ENCODE data around the gene SAP25. TPM values are rescaled to one million over a fixed set of nuclear protein-coding genes. Genes with fewer than 3 reads are reported as not detected.

The SAP25 gene
- total RNA-seq, 1 donor from 2014 or later = not detected

DNA sequence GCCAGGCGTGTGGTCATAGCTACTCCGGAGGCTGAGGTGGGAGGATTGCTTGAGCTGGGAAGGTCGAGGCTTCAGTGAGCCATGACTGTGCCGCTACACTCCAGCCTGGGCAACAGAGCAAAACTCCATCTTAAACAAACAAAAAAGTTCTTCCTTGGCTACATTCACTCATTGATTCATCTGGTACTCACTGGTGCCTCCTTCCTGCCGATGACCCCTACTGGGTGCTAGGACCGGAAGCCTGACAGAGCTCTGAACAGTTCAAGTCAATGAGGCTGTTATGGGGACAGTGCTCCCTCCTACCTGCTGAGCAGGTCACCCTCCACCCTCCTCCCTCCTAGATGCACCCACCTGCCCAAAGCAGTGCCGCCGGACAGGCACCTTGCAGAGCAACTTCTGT is 33.4 kb upstream of the SAP25 start:
- Histone ChIP-seq H3K27me3 (ENCODE audit: control insufficient read depth in 3 of 3, insufficient read depth in 3 of 3, low read length in 3 of 3) (peaks cover 0 to 15% (median 12%) of the 10 kb centered on the region in 3 donors), H3K4me1 (ENCODE audit: control insufficient read depth in 3 of 3, insufficient read depth in 3 of 3, low read length in 3 of 3) (peaks cover 6 to 19% (median 16%) of the 10 kb centered on the region in 3 donors), H3K27ac (ENCODE audit: low read depth, low read length) (no peak overlapping the region), H3K9me3 (ENCODE audit: control insufficient read depth in 3 of 3, low read length in 3 of 3) (no peaks in the 10 kb centered on the region), H3K4me3 (ENCODE audit: low read length in 3 of 3) (no peak overlapping the region), H3K36me3 (ENCODE audit: control insufficient read depth in 3 of 3, insufficient read depth in 3 of 3, low read length in 3 of 3) (peaks cover 0 to 4% (median 0%) of the 10 kb centered on the region in 3 donors), H3K9ac (ENCODE audit: low read depth in 1 of 3, low read length in 3 of 3) (no peak overlapping the region)

DNA sequence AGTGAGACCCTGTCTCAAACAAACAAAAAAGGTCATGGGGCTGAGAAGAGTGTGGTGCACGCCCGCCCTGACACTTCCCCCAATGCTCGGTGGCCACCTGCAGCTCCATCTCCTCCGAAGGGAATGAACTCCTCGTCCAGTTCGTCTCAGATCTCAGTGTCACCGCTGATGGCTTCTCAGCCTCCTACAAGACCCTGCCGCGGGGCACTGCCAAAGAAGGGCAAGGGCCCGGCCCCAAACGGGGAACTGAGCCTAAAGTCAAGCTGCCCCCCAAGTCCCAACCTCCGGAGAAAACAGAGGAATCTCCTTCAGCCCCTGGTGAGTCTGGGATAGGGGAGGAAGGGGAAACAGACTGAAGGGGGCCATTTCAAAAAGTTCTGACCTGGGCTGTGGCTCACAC is 32.6 kb upstream of the SAP25 start:
- Histone ChIP-seq H3K9ac (ENCODE audit: low read depth in 1 of 3, low read length in 3 of 3) (no peak overlapping the region), H3K27ac (ENCODE audit: low read depth, low read length) (no peak overlapping the region), H3K4me3 (ENCODE audit: low read length in 3 of 3) (no peak overlapping the region)

DNA sequence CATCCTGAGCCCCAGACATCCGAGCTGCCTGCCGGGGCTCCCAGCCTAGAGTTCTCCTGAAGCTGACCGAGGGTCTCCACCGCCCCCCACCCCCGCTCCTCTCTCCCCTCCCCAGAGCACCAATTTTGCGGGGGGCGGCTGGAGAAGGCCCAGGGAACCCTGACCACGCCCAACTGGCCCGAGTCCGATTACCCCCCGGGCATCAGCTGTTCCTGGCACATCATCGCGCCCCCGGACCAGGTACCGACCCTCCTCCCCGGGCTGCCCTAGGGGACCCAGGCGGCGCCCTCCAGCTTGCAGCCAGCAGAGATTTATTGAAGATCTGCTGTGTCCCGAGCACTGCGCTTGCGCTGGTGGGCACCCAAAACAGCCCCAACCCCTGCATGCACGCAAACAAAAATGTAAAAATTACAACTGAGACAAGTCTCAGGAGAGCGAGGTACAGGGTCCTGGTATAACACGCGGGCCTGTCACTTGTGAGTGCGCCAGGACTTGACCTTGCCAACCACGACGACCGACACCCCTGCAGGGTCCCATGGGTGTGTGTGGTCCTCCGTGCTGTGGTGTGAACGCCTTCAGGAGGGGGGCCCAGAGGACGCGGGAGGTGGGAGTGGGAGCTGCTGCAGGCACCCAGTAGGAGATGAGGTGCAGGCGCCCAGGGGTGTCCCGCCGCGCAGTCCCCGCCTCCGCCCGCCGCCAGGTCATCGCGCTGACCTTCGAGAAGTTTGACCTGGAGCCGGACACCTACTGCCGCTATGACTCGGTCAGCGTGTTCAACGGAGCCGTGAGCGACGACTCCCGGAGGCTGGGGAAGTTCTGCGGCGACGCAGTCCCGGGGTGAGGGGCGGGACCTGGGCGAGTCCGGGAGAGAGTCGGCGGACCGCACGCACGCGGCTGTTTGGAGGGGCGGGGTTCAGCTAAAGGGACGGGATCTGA is 31.5 kb upstream of the SAP25 start:
- no peaks in the 10 kb centered on the region for H3K9me3 ChIP-seq (ENCODE audit: control insufficient read depth in 3 of 3, low read length in 3 of 3)
- H3K27ac ChIP-seq (ENCODE audit: low read depth, low read length) = no peak overlapping the region
- H3K9ac ChIP-seq (ENCODE audit: low read depth in 1 of 3, low read length in 3 of 3) = peak overlapping the region in 2 of 3 donors; percentile 50 to 60
- peaks cover 6 to 19% (median 16%) of the 10 kb centered on the region in 3 donors for H3K4me1 ChIP-seq (ENCODE audit: control insufficient read depth in 3 of 3, insufficient read depth in 3 of 3, low read length in 3 of 3)
- peaks cover 0 to 4% (median 0%) of the 10 kb centered on the region in 3 donors for H3K36me3 ChIP-seq (ENCODE audit: control insufficient read depth in 3 of 3, insufficient read depth in 3 of 3, low read length in 3 of 3)
- peaks cover 4 to 25% (median 18%) of the 10 kb centered on the region in 3 donors for H3K27me3 ChIP-seq (ENCODE audit: control insufficient read depth in 3 of 3, insufficient read depth in 3 of 3, low read length in 3 of 3)
- peak overlapping the region; percentile 60 to 70 (median 67) for H3K4me3 ChIP-seq (ENCODE audit: low read length in 3 of 3)

More for the DNA sequence above, 32.6 kb upstream of the SAP25 start:
- Histone ChIP-seq H3K36me3 (ENCODE audit: control insufficient read depth in 3 of 3, insufficient read depth in 3 of 3, low read length in 3 of 3) (peaks cover 0 to 4% (median 0%) of the 10 kb centered on the region in 3 donors), H3K9me3 (ENCODE audit: control insufficient read depth in 3 of 3, low read length in 3 of 3) (no peaks in the 10 kb centered on the region), H3K27me3 (ENCODE audit: control insufficient read depth in 3 of 3, insufficient read depth in 3 of 3, low read length in 3 of 3) (peaks cover 0 to 18% (median 15%) of the 10 kb centered on the region in 3 donors), H3K4me1 (ENCODE audit: control insufficient read depth in 3 of 3, insufficient read depth in 3 of 3, low read length in 3 of 3) (peaks cover 6 to 19% (median 16%) of the 10 kb centered on the region in 3 donors)

DNA sequence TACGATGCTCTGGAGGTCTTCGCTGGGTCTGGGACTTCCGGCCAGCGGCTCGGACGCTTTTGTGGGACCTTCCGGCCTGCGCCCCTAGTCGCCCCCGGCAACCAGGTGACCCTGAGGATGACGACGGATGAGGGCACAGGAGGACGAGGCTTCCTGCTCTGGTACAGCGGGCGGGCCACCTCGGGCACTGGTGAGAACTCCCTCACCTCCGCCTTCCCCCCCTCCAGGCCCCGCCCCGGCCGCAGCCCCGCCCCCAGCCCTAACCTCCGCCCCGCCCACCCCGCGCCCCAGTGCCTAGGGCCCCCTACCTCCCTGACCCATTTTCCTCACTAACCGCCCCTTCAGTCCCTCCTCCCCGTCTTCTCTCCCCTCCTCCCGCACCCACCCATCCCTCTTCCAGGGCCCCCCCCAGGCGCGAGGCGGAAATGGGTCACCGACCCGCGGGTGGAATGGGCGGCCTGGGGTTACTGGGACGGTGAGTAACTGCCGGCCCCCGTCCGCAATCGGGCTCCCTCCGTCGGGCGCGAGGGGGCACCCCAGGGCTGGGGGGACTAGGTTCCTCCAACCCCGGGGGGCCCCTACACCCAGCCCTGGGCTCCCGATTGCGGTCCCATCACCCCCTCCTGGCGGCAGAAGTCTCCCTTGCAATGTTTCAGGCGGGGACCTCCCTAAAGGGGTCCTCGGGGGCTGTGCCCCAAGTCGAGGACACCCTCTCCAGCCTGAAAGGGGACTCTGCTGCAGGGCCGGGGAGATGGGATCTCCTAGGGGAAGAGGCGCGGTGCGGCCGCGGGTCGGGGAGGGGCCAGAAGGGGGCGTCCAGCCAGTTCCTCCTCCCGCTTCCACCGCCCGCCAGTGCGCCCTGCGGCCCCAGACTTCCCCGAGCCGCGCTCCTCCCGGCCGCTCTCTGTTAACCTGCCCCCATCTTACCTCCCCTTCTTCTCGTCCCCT is 30.6 kb upstream of the SAP25 start:
- no peaks in the 10 kb centered on the region for H3K9me3 ChIP-seq (ENCODE audit: control insufficient read depth in 3 of 3, low read length in 3 of 3)
- peak overlapping the region; percentile 70 to 73 (median 71) for H3K4me3 ChIP-seq (ENCODE audit: low read length in 3 of 3)
- peaks cover 9 to 28% (median 18%) of the 10 kb centered on the region in 3 donors for H3K27me3 ChIP-seq (ENCODE audit: control insufficient read depth in 3 of 3, insufficient read depth in 3 of 3, low read length in 3 of 3)
- peak overlapping the region; percentile 72 for H3K27ac ChIP-seq (ENCODE audit: low read depth, low read length)
- H3K9ac ChIP-seq (ENCODE audit: low read depth in 1 of 3, low read length in 3 of 3) = peak overlapping the region in 2 of 3 donors; percentile 50 to 60
- peaks cover 0 to 4% (median 0%) of the 10 kb centered on the region in 3 donors for H3K36me3 ChIP-seq (ENCODE audit: control insufficient read depth in 3 of 3, insufficient read depth in 3 of 3, low read length in 3 of 3)
- peaks cover 6 to 19% (median 16%) of the 10 kb centered on the region in 3 donors for H3K4me1 ChIP-seq (ENCODE audit: control insufficient read depth in 3 of 3, insufficient read depth in 3 of 3, low read length in 3 of 3)

DNA sequence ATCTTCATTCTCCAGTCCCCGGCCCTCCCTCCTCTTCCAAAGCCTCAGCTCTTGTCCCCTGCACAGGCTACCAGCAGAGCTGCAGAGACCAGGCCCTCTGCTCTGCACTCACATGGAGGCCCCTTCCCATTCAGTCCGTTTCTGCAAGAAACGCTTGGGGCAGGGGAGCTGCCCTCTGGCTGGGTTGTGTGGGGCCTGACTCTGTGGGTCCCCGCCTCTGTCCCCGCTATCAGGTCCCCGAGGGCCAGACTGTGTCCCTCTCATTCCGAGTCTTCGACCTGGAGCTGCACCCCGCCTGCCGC is 30.0 kb upstream of the SAP25 start:
- peaks cover 9 to 28% (median 18%) of the 10 kb centered on the region in 3 donors for H3K27me3 ChIP-seq (ENCODE audit: control insufficient read depth in 3 of 3, insufficient read depth in 3 of 3, low read length in 3 of 3)
- peak overlapping the region; percentile 70 to 73 (median 71) for H3K4me3 ChIP-seq (ENCODE audit: low read length in 3 of 3)
- peaks cover 6 to 19% (median 16%) of the 10 kb centered on the region in 3 donors for H3K4me1 ChIP-seq (ENCODE audit: control insufficient read depth in 3 of 3, insufficient read depth in 3 of 3, low read length in 3 of 3)
- peak overlapping the region; percentile 30 to 54 (median 34) for H3K9ac ChIP-seq (ENCODE audit: low read depth in 1 of 3, low read length in 3 of 3)
- peak overlapping the region; percentile 72 for H3K27ac ChIP-seq (ENCODE audit: low read depth, low read length)
- peaks cover 0 to 4% (median 0%) of the 10 kb centered on the region in 3 donors for H3K36me3 ChIP-seq (ENCODE audit: control insufficient read depth in 3 of 3, insufficient read depth in 3 of 3, low read length in 3 of 3)
- H3K9me3 ChIP-seq (ENCODE audit: control insufficient read depth in 3 of 3, low read length in 3 of 3) = no peaks in the 10 kb centered on the region

DNA sequence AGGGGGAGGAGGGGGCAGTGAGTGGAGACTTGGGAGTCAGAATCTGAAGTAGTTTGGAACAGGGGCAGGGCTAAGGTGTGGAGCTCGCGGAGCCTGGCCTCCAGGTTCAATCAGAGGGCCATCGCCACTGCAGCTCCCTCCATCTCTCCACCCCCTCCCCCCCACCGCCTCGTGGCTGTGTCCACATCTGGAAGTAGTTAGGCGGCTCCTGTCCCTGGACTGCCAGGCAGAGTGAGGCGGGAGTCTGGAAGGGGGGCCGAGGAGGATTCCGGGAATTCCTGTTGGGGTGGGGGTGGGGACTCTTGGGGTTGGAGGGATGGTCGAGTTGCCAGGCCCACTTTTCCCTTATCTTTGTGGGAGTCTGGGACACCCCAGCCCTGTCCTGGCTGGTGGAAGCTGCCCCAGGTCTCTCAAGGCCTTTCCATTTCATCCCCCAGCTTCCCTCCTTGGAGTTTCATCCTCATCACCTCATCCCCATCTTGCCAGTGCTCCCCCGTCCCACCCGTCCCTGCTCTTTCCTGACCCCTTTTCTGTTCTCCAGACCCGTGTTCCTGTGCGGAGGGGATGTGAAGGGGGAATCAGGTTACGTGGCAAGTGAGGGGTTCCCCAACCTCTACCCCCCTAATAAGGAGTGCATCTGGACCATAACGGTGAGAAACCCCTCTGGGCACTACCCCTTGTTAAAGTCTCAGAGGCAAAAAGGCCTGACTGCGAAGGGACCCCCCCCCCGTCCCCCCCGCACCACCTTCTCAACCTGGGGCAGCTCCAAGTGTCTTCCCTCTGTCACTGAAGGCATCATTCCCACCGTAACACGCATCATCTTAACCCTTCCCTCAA is 29.4 kb upstream of the SAP25 start:
- H3K27ac ChIP-seq (ENCODE audit: low read depth, low read length) = peak overlapping the region; percentile 72
- peaks cover 6 to 19% (median 16%) of the 10 kb centered on the region in 3 donors for H3K4me1 ChIP-seq (ENCODE audit: control insufficient read depth in 3 of 3, insufficient read depth in 3 of 3, low read length in 3 of 3)
- peaks cover 9 to 28% (median 18%) of the 10 kb centered on the region in 3 donors for H3K27me3 ChIP-seq (ENCODE audit: control insufficient read depth in 3 of 3, insufficient read depth in 3 of 3, low read length in 3 of 3)
- no peaks in the 10 kb centered on the region for H3K9me3 ChIP-seq (ENCODE audit: control insufficient read depth in 3 of 3, low read length in 3 of 3)
- peak overlapping the region; percentile 70 to 73 (median 71) for H3K4me3 ChIP-seq (ENCODE audit: low read length in 3 of 3)
- peaks cover 0 to 4% (median 0%) of the 10 kb centered on the region in 3 donors for H3K36me3 ChIP-seq (ENCODE audit: control insufficient read depth in 3 of 3, insufficient read depth in 3 of 3, low read length in 3 of 3)
- peak overlapping the region; percentile 30 to 54 (median 34) for H3K9ac ChIP-seq (ENCODE audit: low read depth in 1 of 3, low read length in 3 of 3)

DNA sequence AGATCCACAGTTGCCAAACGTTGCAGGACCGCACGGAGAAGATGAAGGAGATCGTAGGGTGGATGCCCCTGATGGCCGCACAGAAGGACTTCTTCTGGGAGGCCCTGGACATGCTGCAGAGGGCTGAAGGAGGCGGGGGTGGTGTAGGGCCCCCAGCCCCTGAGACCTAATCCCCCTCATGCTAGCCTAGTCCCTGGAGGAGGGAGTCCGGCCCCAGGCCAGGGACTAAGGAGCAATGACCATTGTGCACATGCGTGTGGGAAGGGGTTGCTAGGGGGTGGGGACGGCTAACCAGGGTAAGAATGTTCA is 27.0 kb upstream of the SAP25 start:
- Histone ChIP-seq H3K9ac (ENCODE audit: low read depth in 1 of 3, low read length in 3 of 3) (no peak overlapping the region), H3K27me3 (ENCODE audit: control insufficient read depth in 3 of 3, insufficient read depth in 3 of 3, low read length in 3 of 3) (peaks cover 9 to 28% (median 18%) of the 10 kb centered on the region in 3 donors), H3K27ac (ENCODE audit: low read depth, low read length) (no peak overlapping the region), H3K4me1 (ENCODE audit: control insufficient read depth in 3 of 3, insufficient read depth in 3 of 3, low read length in 3 of 3) (peaks cover 6 to 18% (median 16%) of the 10 kb centered on the region in 3 donors), H3K9me3 (ENCODE audit: control insufficient read depth in 3 of 3, low read length in 3 of 3) (no peaks in the 10 kb centered on the region), H3K4me3 (ENCODE audit: low read length in 3 of 3) (no peak overlapping the region), H3K36me3 (ENCODE audit: control insufficient read depth in 3 of 3, insufficient read depth in 3 of 3, low read length in 3 of 3) (no peaks in the 10 kb centered on the region)

DNA sequence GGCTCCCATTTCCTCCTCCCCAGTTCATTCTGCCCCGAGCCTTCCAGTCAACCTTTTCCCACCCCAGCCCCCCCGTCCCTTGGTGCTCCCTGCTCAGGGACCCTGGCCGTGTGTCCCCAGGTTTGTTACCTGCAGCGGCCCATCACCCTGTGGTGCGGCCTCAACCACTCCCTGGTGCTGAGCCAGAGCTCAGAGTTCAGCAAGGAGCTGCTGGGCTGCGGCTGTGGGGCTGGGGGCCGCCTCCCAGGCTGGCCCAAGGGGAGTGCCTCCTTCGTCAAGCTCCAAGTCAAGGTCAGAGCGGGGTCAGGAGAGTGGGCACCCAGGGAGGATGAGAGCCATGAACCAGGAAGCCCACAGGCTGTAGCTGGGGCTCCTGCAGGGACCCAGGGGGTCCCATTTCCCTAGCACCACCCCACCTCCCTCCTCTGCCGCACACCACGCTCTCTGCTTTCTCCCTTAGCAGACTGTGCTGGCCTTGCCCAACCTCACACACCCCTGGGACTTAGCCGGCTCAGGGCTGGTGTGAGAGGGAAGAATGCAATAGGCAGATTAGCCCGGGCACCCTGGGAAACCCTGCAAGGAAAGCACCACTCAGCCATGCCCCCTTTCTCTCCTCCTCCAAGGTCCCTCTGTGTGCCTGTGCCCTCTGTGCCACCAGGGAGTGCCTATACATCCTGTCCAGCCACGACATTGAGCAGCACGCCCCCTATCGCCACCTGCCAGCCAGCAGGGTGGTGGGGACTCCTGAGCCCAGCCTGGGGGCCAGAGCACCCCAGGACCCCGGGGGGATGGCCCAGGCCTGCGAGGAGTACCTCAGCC is 26.4 kb upstream of the SAP25 start:
- peaks cover 4 to 13% (median 12%) of the 10 kb centered on the region in 3 donors for H3K4me1 ChIP-seq (ENCODE audit: control insufficient read depth in 3 of 3, insufficient read depth in 3 of 3, low read length in 3 of 3)
- H3K27ac ChIP-seq (ENCODE audit: low read depth, low read length) = no peak overlapping the region
- no peaks in the 10 kb centered on the region for H3K36me3 ChIP-seq (ENCODE audit: control insufficient read depth in 3 of 3, insufficient read depth in 3 of 3, low read length in 3 of 3)
- no peaks in the 10 kb centered on the region for H3K9me3 ChIP-seq (ENCODE audit: control insufficient read depth in 3 of 3, low read length in 3 of 3)
- peaks cover 9 to 23% (median 15%) of the 10 kb centered on the region in 3 donors for H3K27me3 ChIP-seq (ENCODE audit: control insufficient read depth in 3 of 3, insufficient read depth in 3 of 3, low read length in 3 of 3)
- H3K4me3 ChIP-seq (ENCODE audit: low read length in 3 of 3) = no peak overlapping the region
- no peak overlapping the region for H3K9ac ChIP-seq (ENCODE audit: low read depth in 1 of 3, low read length in 3 of 3)
